Gastrocnemius medialis (tissue), 4 donors: Measurements from ENCODE around the gene PABPN1. TPM values are rescaled to one million over a fixed set of nuclear protein-coding genes. Genes with fewer than 3 reads are reported as not detected.

ENCODE experiments used
- ATAC-seq, 2 donors: fragments of 150-250 bp; one replicate each; pipeline ENCODE4 v1.9.1; 2016
- DNase-seq, 2 donors: peaks; one replicate each; pipeline ENCODE4 v3.0.0-alpha.2; 2019
- H3K27ac ChIP-seq, 4 donors: fragments of 200-600 bp; sonication (generic); 1 replicate in 1 of 4; 2 replicates in 3 of 4; pipeline ENCODE4 v1.5.1; 2016 to 2018; ENCODE audit warnings: mild to moderate bottlenecking in 2 of 4, moderate library complexity in 1 of 4
- H3K27me3 ChIP-seq, 3 donors: fragments of 200-600 bp; sonication (generic) in 2 of 3; 1 replicate in 1 of 3; 2 replicates in 2 of 3; pipeline versions ENCODE4 v1.5.1 to v1.6.0; 2016 to 2019; ENCODE audit warnings: mild to moderate bottlenecking in 1 of 3, moderate library complexity in 1 of 3
- H3K36me3 ChIP-seq, 2 donors: fragments of 200-600 bp; sonication (generic) in 1 of 2; one replicate each; pipeline ENCODE4 v1.5.1; 2017 to 2018
- H3K4me1 ChIP-seq, 2 donors: fragments of 200-600 bp; sonication (generic) in 1 of 2; one replicate each; pipeline ENCODE4 v1.5.1; 2016 to 2017; ENCODE audit warnings: mild to moderate bottlenecking in 2 of 2
- H3K4me3 ChIP-seq, 4 donors: fragments of 200-600 bp; sonication (generic) in 3 of 4; 1 replicate in 1 of 4; 2 replicates in 3 of 4; pipeline ENCODE4 v1.5.1; 2016 to 2019; ENCODE audit warnings: mild to moderate bottlenecking in 2 of 4
- H3K9me3 ChIP-seq, 3 donors: fragments of 200-600 bp; sonication (generic) in 2 of 3; 1 replicate in 1 of 3; 2 replicates in 2 of 3; pipeline ENCODE4 v1.5.1; 2016 to 2019
- POLR2A ChIP-seq, 2 donors: fragments of 450-650 bp; IDR thresholded peaks; one replicate each; pipeline ENCODE4 v1.6.1; 2017; ENCODE audit warnings: antibody characterized with exemption in 2 of 2, mild to moderate bottlenecking in 2 of 2, moderate library complexity in 2 of 2
- in situ Hi-C, 4 donors: fragments of 200-750 bp; cut with MboI; loops; one replicate each; pipeline versions ENCODE4 v1.15.0 to v1.8.0; 2017; ENCODE audit warnings: low sequenced_read_pairs in 4 of 4
- intact Hi-C: fragments of 100-400 bp; cut with DNase I; formaldehyde crosslinking; loops from one replicate; pipeline ENCODE4 v1.15.1; 2023; ENCODE audit warnings: low total_unique reads
- total RNA-seq, 4 donors: library from RNA; depleted of rRNA; stranded (reverse); fragments of >200 nt; gene quantifications; one replicate each; pipeline versions ENCODE4 v1.1.0 to v1.2.3, GENCODE V29; 2016
- TF ChIP-seq, protein P1 (sequence below), 5 experiments: fragments of 450-650 bp in 3 of 5; fragments of 200-600 bp in 2 of 5; sonication (generic) in 2 of 5; IDR thresholded peaks in 4 of 5; conservative IDR thresholded peaks in 1 of 5; 1 replicate in 4 of 5; 2 replicates in 1 of 5; pipeline ENCODE4 v1.5.1; 2016 to 2019; ENCODE audit warnings: antibody characterized with exemption in 5 of 5, mild to moderate bottlenecking in 3 of 5, moderate library complexity in 3 of 5

The PABPN1 gene
- total RNA-seq, 4 donors from 2014 or later = 15.7 to 32.8 (median 26.6) TPM

DNA sequence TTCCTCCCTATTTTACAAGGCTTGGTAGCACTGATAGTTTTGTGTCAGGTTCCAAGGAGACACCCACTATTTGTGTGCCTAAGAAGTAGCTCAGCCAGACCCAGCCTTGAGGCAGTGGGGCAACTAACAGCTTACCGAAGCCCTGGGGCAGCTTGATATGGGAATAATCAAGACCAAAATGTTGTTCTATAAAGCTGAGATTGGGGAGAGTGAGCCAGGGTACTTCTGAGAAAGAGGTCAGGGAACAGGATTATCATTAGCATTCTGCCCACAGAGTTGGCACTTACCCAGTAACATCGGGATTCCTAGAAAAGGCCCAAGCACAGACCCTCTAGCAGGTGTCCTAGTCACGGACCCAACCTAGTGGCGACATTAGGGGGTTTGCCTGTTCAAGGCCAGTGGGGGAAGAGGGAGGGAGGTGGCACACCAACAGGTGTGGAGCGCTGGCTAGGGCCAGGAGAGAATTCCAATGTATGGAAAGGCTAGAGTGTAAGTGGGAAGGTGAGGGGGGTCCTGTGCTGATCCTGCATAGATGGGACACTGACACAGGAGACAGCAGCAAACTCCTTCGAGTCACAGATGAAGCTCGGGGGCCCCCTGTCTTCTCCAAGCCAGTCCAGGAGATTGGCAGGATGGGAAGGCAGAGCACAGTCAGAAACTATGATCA lies 23.5 kb upstream of the PABPN1 start:
- H3K36me3 ChIP-seq = peaks cover 0 to 33% of the 10 kb centered on the region in 2 donors
- intact Hi-C loops (loop anchor here (2.0 to 5.0 kb wide), 2 partner anchors 33 to 220 kb away; no protein-coding TSS in a partner anchor), in situ Hi-C loops (loop anchor here (25.0 kb wide), 2 partner anchors 185 to 710 kb away; partner anchors contain the start of genes ABHD4 (in 2 of the 4), CEBPE (in 2 of the 4), CIROP (in 2 of the 4) and DAD1 (in 2 of the 4))
- peaks cover 22 to 23% of the 10 kb centered on the region in 2 donors for H3K4me1 ChIP-seq
- H3K27ac ChIP-seq = peak overlapping the region in 1 of 4 donors; percentile 98
- TF ChIP-seq, protein P1, sequence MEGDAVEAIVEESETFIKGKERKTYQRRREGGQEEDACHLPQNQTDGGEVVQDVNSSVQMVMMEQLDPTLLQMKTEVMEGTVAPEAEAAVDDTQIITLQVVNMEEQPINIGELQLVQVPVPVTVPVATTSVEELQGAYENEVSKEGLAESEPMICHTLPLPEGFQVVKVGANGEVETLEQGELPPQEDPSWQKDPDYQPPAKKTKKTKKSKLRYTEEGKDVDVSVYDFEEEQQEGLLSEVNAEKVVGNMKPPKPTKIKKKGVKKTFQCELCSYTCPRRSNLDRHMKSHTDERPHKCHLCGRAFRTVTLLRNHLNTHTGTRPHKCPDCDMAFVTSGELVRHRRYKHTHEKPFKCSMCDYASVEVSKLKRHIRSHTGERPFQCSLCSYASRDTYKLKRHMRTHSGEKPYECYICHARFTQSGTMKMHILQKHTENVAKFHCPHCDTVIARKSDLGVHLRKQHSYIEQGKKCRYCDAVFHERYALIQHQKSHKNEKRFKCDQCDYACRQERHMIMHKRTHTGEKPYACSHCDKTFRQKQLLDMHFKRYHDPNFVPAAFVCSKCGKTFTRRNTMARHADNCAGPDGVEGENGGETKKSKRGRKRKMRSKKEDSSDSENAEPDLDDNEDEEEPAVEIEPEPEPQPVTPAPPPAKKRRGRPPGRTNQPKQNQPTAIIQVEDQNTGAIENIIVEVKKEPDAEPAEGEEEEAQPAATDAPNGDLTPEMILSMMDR (IDR thresholded peaks at IDR 0.05 in 4 of 5, conservative IDR thresholded peaks at IDR 0.05 in 1 of 5) = no peak
- TF ChIP-seq POLR2A (IDR thresholded peaks at IDR 0.05) = no peak
- no peaks in the 10 kb centered on the region for H3K9me3 ChIP-seq
- H3K4me3 ChIP-seq = no peak overlapping the region
- ATAC-seq (no peak), DNase-seq (no peak)
- H3K27me3 ChIP-seq = no peaks in the 10 kb centered on the region

DNA sequence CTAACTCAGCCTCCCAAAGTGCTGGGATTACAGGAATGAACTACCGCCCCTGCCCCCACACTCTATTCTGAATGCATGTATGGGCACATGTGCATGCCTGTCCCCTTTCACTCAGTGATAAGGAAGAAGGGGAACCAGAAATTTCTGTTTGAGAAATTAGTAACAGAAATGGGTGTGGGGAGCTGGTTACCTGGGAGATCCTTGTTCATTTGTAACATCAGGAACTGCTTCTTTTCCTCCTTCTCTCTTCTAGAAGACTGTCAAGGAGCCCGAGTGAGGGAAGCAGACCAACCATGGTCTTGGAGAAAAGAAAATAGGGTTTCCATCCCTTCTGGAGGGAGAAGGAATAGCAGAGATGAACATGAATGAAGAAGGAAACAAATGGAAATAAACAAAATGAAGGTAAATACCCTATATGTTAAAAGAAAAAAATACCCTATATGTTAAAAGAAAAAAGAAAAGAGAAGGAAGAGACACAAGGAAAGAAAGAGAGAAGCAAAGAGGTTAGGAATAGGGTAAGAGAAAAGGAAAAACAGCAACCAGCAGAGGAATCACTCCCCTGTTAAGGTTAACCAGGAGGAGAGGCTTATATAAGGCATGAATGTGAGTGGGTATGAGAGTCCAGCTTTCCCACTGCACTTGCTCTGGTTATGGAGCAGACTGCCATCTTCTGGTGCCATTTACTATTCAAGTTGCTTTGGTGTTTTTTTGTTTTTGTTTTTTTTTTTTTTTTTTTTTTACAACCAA lies 21.9 kb upstream of the PABPN1 start:
- peaks cover 0 to 33% of the 10 kb centered on the region in 2 donors for H3K36me3 ChIP-seq
- TF ChIP-seq, protein P1 (IDR thresholded peaks at IDR 0.05 in 4 of 5, conservative IDR thresholded peaks at IDR 0.05 in 1 of 5) = no peak
- no peak for TF ChIP-seq POLR2A (IDR thresholded peaks at IDR 0.05)
- no peak overlapping the region for H3K4me3 ChIP-seq
- intact Hi-C loops (loop anchor here (2.0 to 5.0 kb wide), 2 partner anchors 35 to 222 kb away; no protein-coding TSS in a partner anchor), in situ Hi-C loops (loop anchor here (25.0 kb wide), 2 partner anchors 187 to 712 kb away; partner anchors contain the start of genes ABHD4 (in 2 of the 4), CEBPE (in 2 of the 4), CIROP (in 2 of the 4) and DAD1 (in 2 of the 4))
- H3K27ac ChIP-seq = peak overlapping the region; percentile 96 to 99 (median 98)
- no peaks in the 10 kb centered on the region for H3K9me3 ChIP-seq
- no peak for ATAC-seq
- no peak for DNase-seq
- no peaks in the 10 kb centered on the region for H3K27me3 ChIP-seq
- H3K4me1 ChIP-seq = peaks cover 26 to 29% of the 10 kb centered on the region in 2 donors

DNA sequence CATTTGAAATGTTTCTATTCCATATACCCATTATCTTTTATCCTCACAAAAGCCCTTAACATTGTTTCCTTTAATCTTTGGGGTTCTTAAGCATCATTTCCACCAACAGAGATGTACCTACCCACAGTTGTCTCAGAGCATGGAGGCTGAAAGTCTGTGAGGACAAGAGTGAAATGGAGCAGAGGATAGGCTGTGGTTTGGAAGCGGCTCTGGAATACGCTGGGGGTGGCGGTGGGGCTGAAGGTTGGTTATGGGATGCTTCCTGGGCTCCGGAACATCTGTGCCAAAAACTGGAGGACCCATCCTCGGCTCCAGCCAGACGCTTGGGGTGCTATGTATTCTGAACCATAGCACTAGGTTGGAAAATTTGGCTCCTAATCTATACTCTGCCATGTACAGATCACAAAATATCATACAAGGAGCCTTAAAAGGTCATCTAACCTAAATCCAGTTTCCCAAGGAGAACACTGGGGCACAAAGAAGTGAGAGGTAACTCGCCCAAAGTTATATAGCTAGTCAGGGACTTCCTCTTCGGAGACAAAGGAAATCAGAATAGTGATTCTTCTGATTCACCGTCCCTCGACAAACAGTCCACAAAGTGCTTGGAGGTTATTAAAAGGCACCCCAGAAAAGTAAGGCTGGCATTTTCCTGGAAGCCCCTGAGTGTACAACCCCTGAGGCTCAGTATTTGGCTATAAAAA lies 21.1 kb upstream of the PABPN1 start:
- DNase-seq (no peak), ATAC-seq (no peak)
- Histone ChIP-seq H3K27me3 (no peaks in the 10 kb centered on the region), H3K4me1 (peaks cover 25% of the 10 kb centered on the region in 2 donors), H3K4me3 (peak overlapping the region; percentile 65 to 78 (median 71)), H3K9me3 (no peaks in the 10 kb centered on the region), H3K27ac (peak overlapping the region; percentile 96 to 99 (median 98)), H3K36me3 (peaks cover 0 to 33% of the 10 kb centered on the region in 2 donors)
- TF ChIP-seq, protein P1 (IDR thresholded peaks at IDR 0.05 in 4 of 5, conservative IDR thresholded peaks at IDR 0.05 in 1 of 5) = no peak
- TF ChIP-seq POLR2A (IDR thresholded peaks at IDR 0.05) = no peak
- intact Hi-C loops = loop anchor here (2.0 to 10.0 kb wide), 5 partner anchors 35 to 705 kb away; partner anchors contain the start of genes ABHD4 and PRMT5
- in situ Hi-C loops = loop anchor here (25.0 kb wide), 4 partner anchors 188 to 1137 kb away; partner anchors contain the start of genes ABHD4 (in 3 of the 4), DAD1 (in 3 of the 4), CEBPE (in 2 of the 4) and CIROP (in 2 of the 4)

DNA sequence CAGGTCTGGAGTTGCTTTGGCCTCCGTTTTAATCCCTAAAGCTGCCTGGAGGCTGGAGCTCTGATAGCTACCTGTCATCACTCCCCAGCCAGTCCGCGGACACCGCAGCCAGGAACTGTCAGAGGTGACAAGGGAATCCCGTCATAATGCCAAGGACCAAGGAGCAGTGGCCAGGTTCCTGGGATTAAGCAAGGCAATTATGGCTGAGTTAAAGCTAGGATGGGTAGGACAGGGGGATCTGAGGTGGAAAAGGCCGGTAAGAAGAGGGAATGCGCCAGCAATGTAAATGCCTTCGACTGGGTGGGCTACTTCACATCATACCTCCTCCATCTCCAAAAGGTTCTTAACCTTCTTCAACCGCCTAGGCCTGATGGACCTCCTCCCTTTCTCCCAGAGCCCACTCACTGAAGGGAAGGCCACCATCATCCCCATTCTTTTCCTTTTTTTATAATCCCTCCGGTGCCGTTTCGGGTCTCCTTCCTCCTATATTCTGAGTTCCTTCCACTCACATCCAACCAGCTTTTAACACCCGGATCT lies 20.5 kb upstream of the PABPN1 start:
- Histone ChIP-seq H3K4me1 (peaks cover 24 to 26% of the 10 kb centered on the region in 2 donors), H3K9me3 (no peaks in the 10 kb centered on the region), H3K4me3 (peak overlapping the region; percentile 65 to 78 (median 71)), H3K36me3 (peaks cover 0 to 33% of the 10 kb centered on the region in 2 donors), H3K27me3 (no peaks in the 10 kb centered on the region), H3K27ac (peak overlapping the region; percentile 96 to 99 (median 98))
- TF ChIP-seq POLR2A (IDR thresholded peaks at IDR 0.05) = peak in 1 of 2 donors; percentile 40
- TF ChIP-seq, protein P1 (IDR thresholded peaks at IDR 0.05 in 4 of 5, conservative IDR thresholded peaks at IDR 0.05 in 1 of 5) = no peak
- DNase-seq (peak; percentile 70 to 86), ATAC-seq (peak; percentile 32 to 34)
- intact Hi-C loops = loop anchor here (1.0 to 10.0 kb wide), 7 partner anchors 14 to 815 kb away; partner anchors contain the start of genes ABHD4, ACIN1, C14orf119 and HOMEZ
- in situ Hi-C loops = loop anchor here in 2 of 4 donors (25.0 kb wide), 3 partner anchors 713 to 1137 kb away; partner anchors contain the start of genes ABHD4 (in 1 of the 2), CBLN3 (in 1 of the 2), DAD1 (in 1 of the 2) and EMC9 (in 1 of the 2)
